Stimulated activated CD4-positive, alpha-beta T cell treated with anti-CD3 and anti-CD28 coated beads, TNF-alpha, amount 100 ng/mL, for 24 hours (primary cell): ENCODE results near the gene TSHZ2.
"Not testable (repeated sequence)": the region's sequence is repeated elsewhere in the genome, so short reads cannot be mapped to it uniquely, and the experiment has no call there.

Source experiments
- DNase-seq, 3 experiments: peaks; one replicate each; pipeline ENCODE4 v3.0.0-alpha.2; 2020; ENCODE audit warnings: low read depth in 3 of 3

Gene TSHZ2

DNA sequence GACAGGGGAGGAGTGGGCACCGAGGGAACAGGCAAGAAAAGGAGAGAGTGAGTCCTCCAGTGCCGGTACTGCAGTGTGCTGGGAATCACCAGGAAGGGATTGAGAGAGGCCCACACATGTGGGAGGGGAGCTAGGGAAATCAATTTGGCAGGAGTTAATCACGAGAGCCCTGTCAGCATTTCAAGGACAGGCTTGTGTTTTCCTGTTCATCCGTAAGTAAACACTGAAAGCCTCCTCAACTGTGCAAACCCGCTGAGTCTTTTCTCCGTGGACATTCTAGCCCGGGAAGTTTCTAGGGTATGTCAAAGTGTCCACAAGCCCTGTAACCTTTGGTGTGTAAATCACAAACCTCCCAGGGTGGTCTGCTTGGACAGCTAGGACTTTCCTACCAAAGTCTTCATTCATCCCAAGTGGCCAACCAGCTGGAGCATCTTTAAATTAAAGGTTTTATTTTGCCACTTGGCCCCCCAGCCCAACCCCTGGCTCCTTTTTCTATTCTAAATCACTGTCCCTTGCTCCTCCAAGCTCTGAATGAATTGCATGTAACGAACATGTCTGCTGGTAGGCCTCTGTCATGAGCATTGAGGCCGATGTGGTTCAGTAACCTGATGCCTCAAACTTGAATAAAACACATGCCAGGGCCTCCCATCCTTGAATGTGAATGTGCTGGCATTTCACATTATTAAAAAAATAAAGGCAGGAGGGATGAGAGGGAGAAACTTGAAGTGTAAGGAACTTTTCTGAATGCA is 472.4 kb downstream of the TSHZ2 start:
- DNase-seq, result no peak

DNA sequence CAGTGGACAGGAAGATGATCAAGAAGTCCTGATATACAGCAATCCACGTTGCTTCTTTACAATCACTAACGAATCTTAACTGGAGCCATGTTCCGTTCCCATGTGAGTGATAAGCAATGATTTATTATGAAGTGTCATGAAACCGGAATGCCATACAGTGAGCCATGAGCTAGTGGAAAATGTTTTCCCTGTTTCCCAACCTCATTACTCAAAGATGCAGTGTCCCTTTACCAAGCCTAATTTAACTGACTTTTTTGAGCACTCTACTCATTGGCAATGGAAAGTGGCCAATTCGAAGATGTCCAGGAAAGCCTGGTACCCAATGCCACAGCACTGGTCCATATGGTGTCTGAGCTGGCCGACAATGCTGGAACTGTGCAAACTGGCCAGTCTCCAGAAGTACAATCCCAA is 473.2 kb downstream of the TSHZ2 start:
- no peak for DNase-seq

DNA sequence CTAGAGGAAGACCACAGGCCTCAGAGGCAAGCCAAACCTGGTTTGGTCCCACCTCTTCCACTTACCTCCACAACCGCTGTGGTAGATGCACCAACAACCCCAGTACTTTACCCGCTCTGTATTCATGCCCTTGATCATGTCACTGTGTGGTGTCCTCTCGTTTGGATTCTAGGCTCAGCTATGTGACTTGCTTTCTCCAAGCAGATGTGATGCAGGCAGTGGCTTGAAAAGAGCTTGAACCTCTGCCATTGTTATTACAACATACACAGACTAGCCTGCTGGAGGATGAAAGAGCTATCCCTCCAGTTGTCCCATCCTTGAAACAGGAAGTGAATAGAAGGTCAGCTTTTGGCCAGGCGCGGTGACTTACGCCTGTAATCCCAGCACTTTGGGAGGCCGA is 473.8 kb downstream of the TSHZ2 start:
- no peak for DNase-seq

DNA sequence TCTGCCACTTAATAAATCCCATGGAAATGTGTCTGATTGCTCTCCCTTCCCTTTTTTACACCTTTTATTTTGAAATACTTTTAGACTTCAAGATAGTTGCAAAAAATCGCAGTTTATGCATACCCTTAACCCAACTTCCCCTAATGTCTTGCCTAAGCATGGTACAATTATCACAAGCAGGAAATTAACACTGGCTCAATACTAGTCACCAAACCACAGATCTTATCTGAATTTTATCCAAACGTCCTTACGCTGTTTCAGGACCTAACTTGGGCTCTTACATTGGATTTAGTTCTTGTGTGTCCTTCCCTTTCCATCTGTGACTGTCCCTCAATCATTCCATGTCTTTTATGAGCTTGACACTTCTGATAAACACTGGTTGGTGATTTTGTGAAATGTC is 475.2 kb downstream of the TSHZ2 start:
- no peak for DNase-seq

DNA sequence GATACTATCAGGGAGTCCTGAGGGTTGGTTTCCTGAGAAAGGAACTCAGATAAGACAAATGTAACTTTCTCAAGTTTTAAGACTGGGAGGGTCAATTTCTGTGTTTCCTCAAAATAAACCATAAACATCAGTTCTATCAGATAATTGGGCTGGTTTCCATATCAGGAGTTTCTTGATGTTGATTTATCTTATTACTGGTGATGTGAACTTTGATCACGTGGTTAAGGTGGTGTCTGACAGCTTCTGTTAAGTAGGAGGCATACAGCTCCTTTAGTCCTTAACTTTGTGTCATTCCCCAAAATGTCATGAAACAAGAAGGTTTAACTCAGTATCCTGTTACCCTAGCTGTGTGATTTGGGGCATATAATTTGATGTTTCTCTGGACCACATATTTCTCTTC is 476.3 kb downstream of the TSHZ2 start:
- no peak for DNase-seq

DNA sequence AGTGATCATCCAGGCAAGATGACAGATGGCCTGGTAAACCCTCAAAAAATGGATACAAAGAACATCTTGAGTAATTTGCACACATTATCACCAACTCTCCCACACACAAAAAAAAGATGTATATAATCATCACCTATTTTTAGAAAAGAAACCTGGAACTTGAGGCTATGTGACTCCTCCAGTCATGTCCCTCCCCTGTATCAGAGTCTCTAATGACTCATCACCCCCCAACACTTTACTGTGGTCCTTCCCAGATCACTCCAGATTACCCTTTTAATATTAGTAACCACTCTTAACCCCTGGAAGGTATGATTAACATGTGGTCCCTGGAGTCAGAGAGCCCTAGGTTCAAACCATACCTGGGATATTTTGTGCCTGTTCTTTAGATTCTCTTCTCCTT is 476.7 kb downstream of the TSHZ2 start:
- no peak for DNase-seq

DNA sequence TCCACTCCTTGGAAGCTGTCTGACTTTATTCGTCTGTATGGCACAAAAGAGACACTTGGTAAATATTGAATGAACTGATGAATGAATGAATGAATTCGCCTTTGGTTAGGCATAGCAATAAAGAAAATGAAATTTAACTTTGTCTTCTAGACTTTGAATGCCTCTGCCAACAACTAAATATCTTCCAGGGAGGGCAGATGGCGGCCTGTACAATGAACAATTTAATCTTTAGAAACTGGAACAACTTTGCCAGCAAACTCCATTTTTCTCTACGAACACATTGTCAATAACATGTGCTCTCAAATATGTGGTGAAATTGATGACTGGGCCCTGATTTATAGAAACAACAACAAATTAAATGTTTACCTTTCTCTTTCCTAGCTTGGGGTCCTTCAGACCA is 480.9 kb downstream of the TSHZ2 start:
- DNase-seq, result no peak

DNA sequence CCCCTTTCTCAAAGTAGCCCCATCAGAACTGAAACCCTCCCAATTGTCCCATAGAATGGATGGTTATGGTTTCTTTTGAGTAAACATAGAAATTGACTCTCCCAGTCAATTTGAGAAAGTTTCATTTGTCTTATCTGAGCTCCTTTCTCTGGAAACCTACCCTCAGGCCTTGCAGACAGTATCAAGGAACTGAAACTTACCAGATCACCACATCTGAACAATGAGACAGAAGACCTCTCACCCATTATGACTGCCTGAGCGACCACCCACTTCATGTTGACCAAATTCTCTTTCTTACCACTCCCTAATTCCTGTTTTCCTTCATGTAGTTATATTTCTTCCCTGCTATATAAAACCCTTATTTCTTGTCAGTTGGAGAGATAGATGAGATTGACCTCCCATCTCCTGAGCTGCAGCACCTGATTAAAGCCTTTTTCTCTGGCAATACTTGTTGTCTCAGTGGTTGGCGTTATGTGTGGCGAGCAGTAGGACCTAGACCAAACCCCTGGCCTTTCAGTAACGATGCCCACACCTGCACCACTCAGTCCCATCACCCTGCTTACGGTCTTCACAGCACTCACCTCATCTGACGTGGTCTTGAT is 482.6 kb downstream of the TSHZ2 start:
- DNase-seq, result no peak

DNA sequence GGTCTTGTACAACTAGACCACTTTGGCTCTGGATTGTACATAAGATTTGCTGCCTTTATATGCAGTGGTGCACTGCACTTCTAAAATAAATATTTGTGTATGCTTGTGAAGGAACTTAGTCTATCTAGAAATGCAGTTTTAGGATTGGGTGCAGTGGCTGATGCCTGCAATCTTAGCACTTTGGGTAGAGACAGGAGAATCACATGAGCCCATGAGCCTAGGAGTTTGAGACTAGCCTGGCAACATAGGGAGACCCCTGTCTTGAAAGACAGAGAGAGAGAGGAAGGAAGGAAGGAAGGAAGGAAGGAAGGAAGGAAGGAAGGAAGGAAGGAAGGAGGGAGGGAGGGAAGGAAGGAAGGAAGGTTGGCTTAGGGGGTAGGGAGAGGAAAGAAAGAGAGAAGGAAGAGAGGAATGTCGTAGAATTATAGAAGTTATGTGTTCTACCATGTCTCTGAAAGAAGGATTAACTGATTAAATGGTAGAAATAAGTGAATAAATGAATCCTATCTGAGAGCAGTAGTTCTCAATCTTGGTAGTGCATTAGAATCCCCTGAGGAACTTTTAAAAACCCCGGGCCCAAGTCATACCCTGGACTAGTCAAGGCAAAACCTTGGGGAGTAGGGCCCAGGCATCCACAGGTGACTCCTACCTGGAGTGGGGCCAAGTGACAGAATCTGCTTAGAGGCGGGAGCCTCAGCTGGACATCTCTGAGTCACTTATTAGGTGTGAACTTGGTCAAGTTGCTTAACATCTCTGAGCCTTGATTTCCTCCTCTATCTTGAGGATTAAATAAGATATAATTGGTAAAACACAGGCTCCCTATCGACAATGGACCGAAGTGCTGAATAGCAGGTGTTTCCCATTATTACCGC is 491.2 kb downstream of the TSHZ2 start:
- no peak for DNase-seq

DNA sequence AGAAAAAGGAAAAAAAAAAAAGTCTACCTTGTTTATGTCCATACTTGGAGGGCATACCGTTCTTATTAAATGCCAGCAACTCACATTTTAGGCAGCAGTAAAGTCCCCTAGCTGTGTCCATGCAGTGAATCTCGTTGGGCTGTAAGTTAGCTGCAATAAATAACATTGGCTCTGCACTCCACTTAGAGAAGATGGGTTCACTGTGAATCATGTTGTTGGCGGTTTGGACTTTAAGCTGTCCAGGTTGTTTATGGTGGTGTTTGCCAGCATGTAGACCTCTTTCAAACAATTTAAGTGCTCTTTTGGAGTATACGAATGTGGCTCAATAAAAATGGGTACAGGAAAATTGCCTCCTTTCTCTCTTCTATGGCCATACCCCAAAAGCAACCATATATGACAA is 494.1 kb downstream of the TSHZ2 start:
- no peak for DNase-seq

DNA sequence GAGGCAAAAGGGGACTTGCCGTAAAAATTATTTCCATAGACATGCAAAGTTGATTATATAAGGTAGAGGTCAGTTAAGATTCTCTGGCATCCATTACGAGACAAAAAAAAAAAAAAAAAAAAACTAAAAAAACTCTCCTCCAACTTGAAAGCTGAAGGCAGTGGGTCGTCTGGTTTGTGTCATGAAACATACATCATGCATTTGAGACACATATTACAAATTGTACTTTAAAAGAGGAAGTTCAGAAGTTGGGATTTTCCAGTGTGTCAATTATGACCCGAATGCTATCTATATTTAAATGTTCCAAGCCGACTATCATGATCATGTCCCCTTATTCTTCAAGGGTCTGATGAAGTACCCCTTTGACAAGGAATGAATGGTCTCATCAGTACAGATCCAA is 496.4 kb downstream of the TSHZ2 start:
- no peak for DNase-seq

DNA sequence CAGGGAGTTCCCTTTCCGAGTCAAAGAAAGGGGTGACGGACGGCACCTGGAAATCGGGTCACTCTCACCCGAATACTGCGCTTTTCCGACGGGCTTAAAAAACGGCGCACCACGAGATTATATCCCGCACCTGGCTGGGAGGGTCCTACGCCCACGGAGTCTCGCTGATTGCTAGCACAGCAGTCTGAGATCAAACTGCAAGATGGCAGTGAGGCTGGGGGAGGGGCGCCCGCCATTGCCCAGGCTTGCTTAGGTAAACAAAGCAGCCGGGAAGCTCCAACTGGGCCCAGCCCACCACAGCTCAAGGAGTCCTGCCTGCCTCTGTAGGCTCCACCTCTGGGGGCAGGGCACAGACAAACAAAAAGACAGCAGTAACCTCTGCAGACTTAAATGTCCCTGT is 500.7 kb downstream of the TSHZ2 start:
- not testable (repeated sequence) for DNase-seq

DNA sequence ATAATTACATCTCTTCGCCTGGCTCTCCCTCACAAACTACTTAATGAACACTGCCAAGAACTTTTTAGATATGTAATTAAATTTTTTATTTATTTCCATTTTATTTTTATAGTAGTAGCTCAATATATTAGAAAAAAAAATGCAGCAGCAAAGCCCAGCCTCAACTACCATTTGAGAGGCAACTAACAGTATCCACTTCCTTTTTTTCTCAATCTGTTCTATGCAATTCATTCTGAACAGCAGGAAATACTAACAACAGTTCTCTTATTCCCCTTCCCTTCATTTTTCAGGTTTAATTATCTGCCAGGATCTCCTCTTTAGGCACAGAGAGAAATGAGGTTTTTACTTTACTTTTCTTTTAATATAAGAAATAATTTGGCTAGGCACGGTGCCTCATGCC is 508.8 kb downstream of the TSHZ2 start:
- DNase-seq, result no peak

DNA sequence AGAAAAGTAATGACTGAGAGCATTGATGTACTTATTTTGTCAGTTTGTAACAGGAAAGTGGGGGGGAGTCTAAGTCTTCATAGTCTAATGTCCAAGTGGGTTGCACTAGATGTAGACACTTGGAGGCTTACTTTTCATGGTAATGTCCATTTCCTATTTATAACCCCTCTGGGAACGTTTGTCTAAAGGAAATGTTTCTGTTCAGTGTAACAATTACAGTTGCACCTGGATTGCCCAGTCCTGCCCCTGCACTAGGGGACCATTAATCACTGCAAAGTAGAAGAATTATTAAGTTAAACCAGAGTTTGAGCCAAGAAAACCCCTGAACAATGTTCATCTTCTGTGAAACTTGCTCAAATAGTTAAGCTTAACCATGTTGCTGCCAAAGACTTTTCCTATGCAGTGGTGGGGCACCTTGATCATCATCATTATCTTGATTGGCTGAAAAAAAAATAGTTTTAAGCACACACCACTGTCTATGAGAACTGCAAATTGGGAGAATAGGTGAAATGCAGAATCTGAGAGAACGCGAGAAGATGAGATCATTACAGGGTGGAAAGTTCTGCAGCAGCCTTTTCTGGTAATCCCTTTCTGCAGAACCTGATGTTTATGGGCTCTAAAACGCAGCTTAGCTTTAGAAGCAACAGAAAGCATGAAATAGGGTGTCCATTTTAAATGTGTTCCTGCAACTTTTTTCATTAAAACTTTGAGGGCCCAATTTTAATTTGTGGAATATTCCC is 515.5 kb downstream of the TSHZ2 start:
- no peak for DNase-seq

DNA sequence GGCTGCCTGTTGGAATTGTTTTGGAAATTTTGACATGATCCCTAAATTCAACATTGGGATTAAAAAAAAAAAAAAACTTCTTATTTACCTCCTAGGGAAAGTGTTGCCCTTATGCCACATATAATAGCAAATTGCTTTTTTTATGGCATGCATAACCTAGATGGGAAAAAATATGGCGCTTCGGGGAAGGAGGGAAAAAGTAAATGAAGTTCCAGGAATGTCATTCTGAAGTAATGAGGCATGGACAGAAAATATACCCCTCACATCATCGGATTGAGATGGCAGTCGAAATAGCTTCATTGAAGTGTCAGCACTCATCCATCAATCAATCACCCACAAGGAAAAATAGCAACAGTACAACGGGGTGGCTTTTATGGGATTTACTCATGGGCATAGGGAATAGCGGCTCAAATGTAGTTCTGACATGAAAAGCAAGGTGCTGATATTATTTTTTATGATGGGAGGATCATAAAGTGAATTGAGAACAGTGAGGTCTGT is 516.7 kb downstream of the TSHZ2 start:
- no peak for DNase-seq

DNA sequence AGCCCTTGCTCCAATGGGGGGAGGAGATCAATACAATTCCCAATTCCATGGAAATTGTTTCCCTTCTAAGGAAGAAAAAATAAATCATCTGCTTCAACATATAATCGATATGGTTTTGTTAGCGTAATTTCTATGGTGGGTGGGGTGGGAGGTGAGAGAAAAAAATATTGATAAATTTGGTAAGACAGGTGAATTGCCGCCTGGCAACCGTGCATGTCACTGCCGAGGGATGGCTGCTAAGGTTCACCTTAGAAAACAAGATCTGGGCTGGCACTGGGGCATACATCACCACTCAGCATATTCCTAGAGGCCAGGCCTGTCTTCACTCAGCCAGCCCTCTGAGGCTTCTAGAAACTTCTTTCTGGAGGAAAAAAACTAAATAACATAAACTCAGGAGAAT is 517.4 kb downstream of the TSHZ2 start:
- DNase-seq, result no peak

DNA sequence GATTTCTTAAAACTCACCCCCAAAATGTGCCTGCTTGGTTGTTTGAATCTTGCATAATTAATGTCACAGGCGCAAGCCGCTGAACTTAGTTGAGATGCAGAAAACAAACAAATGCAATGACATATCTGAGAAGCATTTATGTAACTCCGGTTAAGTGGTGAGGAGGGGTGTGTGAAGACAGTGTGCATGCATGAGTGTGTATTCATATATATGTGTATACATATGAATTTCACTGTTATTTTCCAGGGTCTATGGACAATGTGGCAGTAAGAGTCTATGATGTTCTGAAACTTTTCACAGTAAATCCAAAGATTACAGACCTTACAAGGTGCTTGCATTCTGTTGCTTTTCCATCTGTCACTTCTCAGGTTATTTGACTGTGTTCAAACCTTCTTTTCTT is 518.5 kb downstream of the TSHZ2 start:
- DNase-seq, result no peak

DNA sequence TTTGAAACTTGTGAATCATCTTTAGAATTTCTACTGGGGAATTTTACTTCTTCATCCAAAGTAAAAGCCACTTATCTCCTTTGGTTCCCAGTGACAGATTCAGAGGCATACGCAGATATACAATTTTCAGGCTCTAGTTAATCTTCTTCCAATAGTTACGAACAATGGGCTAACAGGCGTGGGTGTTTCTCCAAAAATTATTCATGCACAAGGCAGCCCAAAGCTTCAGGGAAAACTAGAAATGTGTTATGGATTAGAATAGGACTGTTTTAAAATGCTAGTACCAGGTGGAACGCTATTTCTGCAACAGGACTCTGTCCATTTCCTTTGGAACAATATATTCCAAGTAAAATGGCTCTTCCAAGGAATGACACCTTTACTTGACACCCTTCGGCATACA is 519.3 kb downstream of the TSHZ2 start:
- no peak for DNase-seq

DNA sequence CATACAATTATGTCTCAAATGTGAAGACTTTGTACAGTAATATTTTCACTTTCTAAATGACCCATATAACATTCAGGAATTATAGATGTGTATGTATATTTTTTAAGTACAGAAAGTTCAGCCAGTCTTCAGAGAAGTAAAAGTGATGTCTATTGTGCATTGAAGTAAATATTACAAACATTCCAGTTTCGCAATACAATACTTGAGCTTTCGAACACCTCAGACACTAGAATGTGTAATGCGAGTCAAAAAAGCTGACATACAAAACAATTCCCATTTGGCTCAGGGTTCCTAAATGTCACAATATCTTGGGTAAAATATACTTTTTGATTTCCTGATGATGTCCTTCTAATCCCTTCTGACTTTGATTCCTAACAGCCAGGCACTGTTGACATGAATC is 520.1 kb downstream of the TSHZ2 start:
- no peak for DNase-seq

DNA sequence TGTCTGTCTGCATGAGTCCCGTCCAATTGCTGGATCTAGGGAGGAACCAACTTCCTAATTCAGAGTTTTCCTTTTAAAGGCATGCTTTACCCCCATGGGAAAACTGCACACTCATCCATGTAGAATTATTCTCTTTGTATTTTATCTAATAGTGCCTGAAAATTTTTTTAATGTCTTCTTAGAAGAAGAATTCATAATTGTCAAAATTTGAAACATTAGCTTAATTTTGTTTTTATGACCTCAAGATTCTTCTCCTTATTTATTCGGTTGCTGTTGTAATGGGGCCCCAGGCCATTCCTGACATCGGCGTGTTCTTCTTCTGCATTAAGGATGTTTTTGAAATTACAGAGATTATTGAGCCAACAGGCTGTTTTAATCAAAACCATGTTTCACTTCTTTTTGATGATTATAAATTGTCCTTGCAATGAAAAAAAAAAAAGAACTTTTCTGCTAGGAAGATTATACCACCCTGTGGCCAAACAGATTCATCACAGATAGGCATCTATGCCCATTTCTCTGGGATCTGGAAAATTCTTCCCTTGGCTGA is 521.2 kb downstream of the TSHZ2 start:
- DNase-seq, result no peak

DNA sequence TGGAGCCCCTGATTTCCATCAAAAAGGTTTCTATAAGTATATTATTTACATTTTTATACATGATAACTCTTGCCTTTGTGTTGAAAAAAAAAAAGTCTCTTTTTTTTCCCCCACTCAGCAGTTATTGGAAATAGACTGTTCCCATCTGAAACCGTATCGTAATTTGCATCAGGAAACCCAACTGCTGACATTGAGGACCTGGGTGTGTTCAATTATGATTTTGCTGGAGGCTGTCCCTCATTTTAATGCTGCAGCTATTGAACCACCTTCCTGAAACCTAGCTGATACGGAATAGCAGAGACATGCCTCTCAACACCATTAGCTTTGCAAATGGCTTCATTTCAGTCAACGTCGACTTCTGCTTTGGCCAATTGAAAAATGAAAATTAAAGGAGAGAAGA is 522.6 kb downstream of the TSHZ2 start:
- DNase-seq, result no peak
